ENCODE results near the gene PAPPA2.

Gene PAPPA2

GRCh38 chr1:176854121-176854520, 391.1 kb downstream of the PAPPA2 start:
- H3K9me3 ChIP-seq (ENCODE audit: insufficient read depth, low read depth, low read length), result no peaks in the 10 kb centered on the region
- no peaks in the 10 kb centered on the region for H3K79me2 ChIP-seq (ENCODE audit: control insufficient read depth, insufficient read depth, low read length, poor library complexity)
- H3K4ac ChIP-seq (ENCODE audit: low read depth, low read length), result no peak overlapping the region
- DNase-seq, result peak in 1 of 2 donors; percentile 23
- H2BK12ac ChIP-seq (ENCODE audit: low read length), result peak overlapping the region; percentile 42
- H2BK5ac ChIP-seq (ENCODE audit: low read depth, low read length, poor library complexity), result no peak overlapping the region
- no peak overlapping the region for H3K18ac ChIP-seq (ENCODE audit: low read length)
- no peaks in the 10 kb centered on the region for H3K27me3 ChIP-seq (ENCODE audit: insufficient read depth, low read length)
- no peak overlapping the region for H4K8ac ChIP-seq (ENCODE audit: low read depth, low read length)
- no peaks in the 10 kb centered on the region for H3K36me3 ChIP-seq (ENCODE audit: control insufficient read depth in 1 of 2, insufficient read depth in 2 of 2, low read length in 2 of 2)
- no peak overlapping the region for H3K14ac ChIP-seq (ENCODE audit: low read length)
- H4K12ac ChIP-seq (ENCODE audit: low read depth, low read length), result no peak overlapping the region
- no CpG with 5 or more reads among the region's 4 CpGs for WGBS (ENCODE audit: extremely low coverage, insufficient coverage, insufficient read length)
- H3K23ac ChIP-seq (ENCODE audit: low read length), result no peak overlapping the region
- H3K4me3 ChIP-seq (ENCODE audit: low read depth, low read length), result no peak overlapping the region
- peaks cover 12% of the 10 kb centered on the region for H3K79me1 ChIP-seq (ENCODE audit: low read length)
- H2AFZ ChIP-seq (ENCODE audit: insufficient read depth, low read length, poor library complexity), result no peak overlapping the region
- no peak overlapping the region for H2BK120ac ChIP-seq (ENCODE audit: insufficient read depth, low read length, poor library complexity)
- no peak overlapping the region for H3K9ac ChIP-seq (ENCODE audit: low read length)
- peaks cover 16 to 25% of the 10 kb centered on the region in 2 experiments for H3K4me1 ChIP-seq (ENCODE audit: control insufficient read depth in 1 of 2, insufficient read depth in 2 of 2, low read length in 2 of 2)
- H4K91ac ChIP-seq (ENCODE audit: low read depth, low read length), result peak overlapping the region; percentile 1
- peak overlapping the region; percentile 51 for H3K27ac ChIP-seq (ENCODE audit: low read depth, low read length)
- no peak overlapping the region for H2AK5ac ChIP-seq (ENCODE audit: low read length)
- H3K4me2 ChIP-seq (ENCODE audit: low read length), result no peak overlapping the region

- H2BK5ac ChIP-seq (ENCODE audit: low read depth, low read length, poor library complexity), result no peak overlapping the region
- H3K4me1 ChIP-seq (ENCODE audit: control insufficient read depth in 1 of 2, insufficient read depth in 2 of 2, low read length in 2 of 2), result peaks cover 16 to 25% of the 10 kb centered on the region in 2 experiments
- H3K14ac ChIP-seq (ENCODE audit: low read length), result no peak overlapping the region
- H2AFZ ChIP-seq (ENCODE audit: insufficient read depth, low read length, poor library complexity), result no peak overlapping the region
- H3K27ac ChIP-seq (ENCODE audit: low read depth, low read length), result no peak overlapping the region
- no peak overlapping the region for H3K4ac ChIP-seq (ENCODE audit: low read depth, low read length)
- WGBS (ENCODE audit: extremely low coverage, insufficient coverage, insufficient read length), result no CpG with 5 or more reads among the region's 7 CpGs
- no peaks in the 10 kb centered on the region for H3K79me2 ChIP-seq (ENCODE audit: control insufficient read depth, insufficient read depth, low read length, poor library complexity)
- H4K8ac ChIP-seq (ENCODE audit: low read depth, low read length), result no peak overlapping the region
- no peak overlapping the region for H3K4me3 ChIP-seq (ENCODE audit: low read depth, low read length)
- H3K23ac ChIP-seq (ENCODE audit: low read length), result no peak overlapping the region
- H3K18ac ChIP-seq (ENCODE audit: low read length), result no peak overlapping the region
- no peak overlapping the region for H3K9ac ChIP-seq (ENCODE audit: low read length)
- no peaks in the 10 kb centered on the region for H3K27me3 ChIP-seq (ENCODE audit: insufficient read depth, low read length)
- no peak overlapping the region for H2BK120ac ChIP-seq (ENCODE audit: insufficient read depth, low read length, poor library complexity)
- no peak overlapping the region for H3K4me2 ChIP-seq (ENCODE audit: low read length)
- H3K36me3 ChIP-seq (ENCODE audit: control insufficient read depth in 1 of 2, insufficient read depth in 2 of 2, low read length in 2 of 2), result no peaks in the 10 kb centered on the region
- no peak for DNase-seq
- no peaks in the 10 kb centered on the region for H3K9me3 ChIP-seq (ENCODE audit: insufficient read depth, low read depth, low read length)
- peaks cover 11% of the 10 kb centered on the region for H3K79me1 ChIP-seq (ENCODE audit: low read length)
- no peak overlapping the region for H2AK5ac ChIP-seq (ENCODE audit: low read length)
- H4K12ac ChIP-seq (ENCODE audit: low read depth, low read length), result no peak overlapping the region
- peak overlapping the region; percentile 1 for H4K91ac ChIP-seq (ENCODE audit: low read depth, low read length)
- peak overlapping the region; percentile 68 for H2BK12ac ChIP-seq (ENCODE audit: low read length)
These were observed 392.1 kb downstream of the PAPPA2 start for GRCh38 chr1:176854758-176855745.

DNA sequence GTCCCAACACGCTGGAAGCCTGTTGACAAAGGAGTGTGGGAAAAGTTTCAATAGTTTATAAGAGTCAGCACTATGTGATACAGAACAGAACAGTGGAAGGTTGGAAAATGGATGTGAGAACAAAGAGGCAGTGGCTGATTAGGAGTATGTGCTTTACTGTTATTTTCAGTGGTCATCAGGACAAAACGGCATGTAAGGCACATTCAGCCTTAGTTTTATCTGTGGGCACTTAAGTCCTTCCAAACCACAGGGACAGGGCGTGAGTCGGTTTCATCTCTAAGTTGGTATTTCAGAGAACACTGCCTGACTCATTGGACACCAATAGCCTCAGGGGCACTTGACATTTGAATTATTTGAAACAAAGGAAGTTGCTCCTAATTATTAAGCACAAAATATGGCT, 394.7 kb downstream of the PAPPA2 start:
- H3K4ac ChIP-seq (ENCODE audit: low read depth, low read length), result no peak overlapping the region
- H2BK5ac ChIP-seq (ENCODE audit: low read depth, low read length, poor library complexity), result no peak overlapping the region
- no peaks in the 10 kb centered on the region for H3K27me3 ChIP-seq (ENCODE audit: insufficient read depth, low read length)
- no peak overlapping the region for H4K8ac ChIP-seq (ENCODE audit: low read depth, low read length)
- H3K14ac ChIP-seq (ENCODE audit: low read length), result no peak overlapping the region
- no peak overlapping the region for H3K9ac ChIP-seq (ENCODE audit: low read length)
- H3K4me3 ChIP-seq (ENCODE audit: low read depth, low read length), result no peak overlapping the region
- WGBS (ENCODE audit: extremely low coverage, insufficient coverage, insufficient read length), result no CpG with 5 or more reads among the region's 4 CpGs
- no peak overlapping the region for H2BK120ac ChIP-seq (ENCODE audit: insufficient read depth, low read length, poor library complexity)
- H4K12ac ChIP-seq (ENCODE audit: low read depth, low read length), result no peak overlapping the region
- H3K36me3 ChIP-seq (ENCODE audit: control insufficient read depth in 1 of 2, insufficient read depth in 2 of 2, low read length in 2 of 2), result no peaks in the 10 kb centered on the region
- H3K4me2 ChIP-seq (ENCODE audit: low read length), result no peak overlapping the region
- no peak overlapping the region for H2BK12ac ChIP-seq (ENCODE audit: low read length)
- peaks cover 13 to 19% of the 10 kb centered on the region in 2 experiments for H3K4me1 ChIP-seq (ENCODE audit: control insufficient read depth in 1 of 2, insufficient read depth in 2 of 2, low read length in 2 of 2)
- H3K27ac ChIP-seq (ENCODE audit: low read depth, low read length), result no peak overlapping the region
- no peaks in the 10 kb centered on the region for H3K9me3 ChIP-seq (ENCODE audit: insufficient read depth, low read depth, low read length)
- DNase-seq, result peak in 1 of 2 donors; percentile 52
- no peak overlapping the region for H2AK5ac ChIP-seq (ENCODE audit: low read length)
- H3K79me1 ChIP-seq (ENCODE audit: low read length), result peaks cover 7% of the 10 kb centered on the region
- no peak overlapping the region for H3K18ac ChIP-seq (ENCODE audit: low read length)
- H2AFZ ChIP-seq (ENCODE audit: insufficient read depth, low read length, poor library complexity), result no peak overlapping the region
- no peak overlapping the region for H4K91ac ChIP-seq (ENCODE audit: low read depth, low read length)
- no peak overlapping the region for H3K23ac ChIP-seq (ENCODE audit: low read length)
- H3K79me2 ChIP-seq (ENCODE audit: control insufficient read depth, insufficient read depth, low read length, poor library complexity), result no peaks in the 10 kb centered on the region

GRCh38 chr1:176858433-176858916, 395.5 kb downstream of the PAPPA2 start:
- Histone ChIP-seq H3K18ac (ENCODE audit: low read length) (no peak overlapping the region), H3K4me2 (ENCODE audit: low read length) (no peak overlapping the region), H4K8ac (ENCODE audit: low read depth, low read length) (no peak overlapping the region), H3K36me3 (ENCODE audit: control insufficient read depth in 1 of 2, insufficient read depth in 2 of 2, low read length in 2 of 2) (no peaks in the 10 kb centered on the region), H3K79me2 (ENCODE audit: control insufficient read depth, insufficient read depth, low read length, poor library complexity) (no peaks in the 10 kb centered on the region), H2BK120ac (ENCODE audit: insufficient read depth, low read length, poor library complexity) (no peak overlapping the region), H2BK5ac (ENCODE audit: low read depth, low read length, poor library complexity) (no peak overlapping the region), H3K23ac (ENCODE audit: low read length) (no peak overlapping the region), H3K14ac (ENCODE audit: low read length) (no peak overlapping the region), H4K91ac (ENCODE audit: low read depth, low read length) (peak overlapping the region; percentile 7), H3K27me3 (ENCODE audit: insufficient read depth, low read length) (no peaks in the 10 kb centered on the region), H3K9me3 (ENCODE audit: insufficient read depth, low read depth, low read length) (no peaks in the 10 kb centered on the region), H4K12ac (ENCODE audit: low read depth, low read length) (no peak overlapping the region), H3K4ac (ENCODE audit: low read depth, low read length) (no peak overlapping the region), H3K4me1 (ENCODE audit: control insufficient read depth in 1 of 2, insufficient read depth in 2 of 2, low read length in 2 of 2) (peaks cover 10 to 14% of the 10 kb centered on the region in 2 experiments), H3K27ac (ENCODE audit: low read depth, low read length) (no peak overlapping the region), H2AK5ac (ENCODE audit: low read length) (no peak overlapping the region), H2BK12ac (ENCODE audit: low read length) (no peak overlapping the region), H2AFZ (ENCODE audit: insufficient read depth, low read length, poor library complexity) (no peak overlapping the region), H3K79me1 (ENCODE audit: low read length) (peaks cover 4% of the 10 kb centered on the region), H3K9ac (ENCODE audit: low read length) (no peak overlapping the region), H3K4me3 (ENCODE audit: low read depth, low read length) (no peak overlapping the region)
- no peak for DNase-seq
- no CpG with 5 or more reads among the region's 4 CpGs for WGBS (ENCODE audit: extremely low coverage, insufficient coverage, insufficient read length)

Data from trophoblast cell (in vitro differentiated cells and primary cell).